GM18511 (cell line): ENCODE results near the gene ADCY10.
A peak's percentile ranks its signal among the peaks of the same experiment; 100 is the strongest.
"Not testable (repeated sequence)": the region's sequence is repeated elsewhere in the genome, so short reads cannot be mapped to it uniquely, and the experiment has no call there.

ENCODE experiments used
- ATAC-seq: cut with Tn5 transposase; IDR thresholded peaks from one replicate; pipeline ENCODE4 v1.9.1; 2021; ENCODE audit warnings: mild to moderate bottlenecking, moderate library complexity; ENCODE audit not compliant: unreplicated experiment

ADCY10 gene

GRCh38 chr1:167926486-167926997 lies 12.6 kb upstream of the ADCY10 start:
- ATAC-seq, result no peak

- no peak for ATAC-seq
Observed at GRCh38 chr1:167924543-167925231, 10.8 kb upstream of the ADCY10 start.

- ATAC-seq, result no peak
Observed at GRCh38 chr1:167924102-167924501, 10.2 kb upstream of the ADCY10 start.

- no peak for ATAC-seq
Observed at GRCh38 chr1:167923324-167924056, 9.6 kb upstream of the ADCY10 start.

GRCh38 chr1:167922611-167923074 lies 8.7 kb upstream of the ADCY10 start:
- ATAC-seq, result no peak

DNA sequence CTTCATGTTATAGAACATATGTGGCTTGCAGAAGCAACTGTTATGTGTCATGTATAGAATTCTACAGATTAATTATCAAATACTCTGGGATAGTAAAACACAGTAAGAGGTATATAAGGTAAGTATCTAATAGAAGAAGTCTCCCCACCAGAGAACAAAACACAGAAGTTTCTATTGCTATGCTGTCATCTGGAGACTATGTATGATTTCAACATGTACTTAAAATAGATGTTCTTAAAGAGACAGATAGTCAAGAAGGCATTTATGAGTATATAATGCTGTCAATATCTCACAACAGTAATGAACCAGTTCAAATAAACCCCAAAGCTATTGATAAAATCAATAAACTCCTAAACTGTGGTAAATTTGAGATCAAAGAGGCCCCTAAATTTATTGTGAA lies 8.1 kb upstream of the ADCY10 start:
- peak; percentile 75 for ATAC-seq

DNA sequence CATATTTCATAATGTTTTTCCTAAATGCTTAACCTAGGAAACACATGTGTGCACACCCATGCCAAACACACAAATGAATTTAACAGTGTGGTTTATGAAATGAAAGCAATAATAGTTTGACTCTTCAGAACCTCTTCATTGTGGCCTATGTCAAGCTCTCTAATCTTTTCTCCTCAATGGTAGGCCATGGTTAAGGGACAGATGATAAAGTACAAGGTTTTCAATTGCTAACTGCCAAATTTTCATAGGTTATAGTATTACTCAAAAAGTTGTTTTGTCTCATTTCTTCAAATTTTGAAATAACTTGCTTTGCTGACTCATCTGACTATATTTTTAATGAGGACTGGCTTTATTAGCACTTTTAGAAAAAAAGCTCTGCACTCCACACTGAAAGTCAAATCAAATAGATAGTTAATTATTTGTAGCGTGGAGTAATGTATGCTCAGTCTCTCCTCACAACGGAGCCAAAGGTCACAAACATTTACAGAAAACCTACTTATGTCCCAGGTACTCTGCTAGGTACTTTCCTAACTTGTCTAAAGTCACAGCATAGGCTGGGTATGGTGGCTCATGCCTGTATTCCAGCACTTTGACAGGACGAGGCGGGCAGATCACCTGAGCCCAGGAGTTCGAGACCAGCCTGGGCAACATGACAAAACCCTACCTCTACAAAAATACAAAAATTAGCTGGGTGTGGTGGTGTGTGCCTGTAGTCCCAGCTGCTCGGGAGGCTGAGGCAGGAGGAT lies 3.0 kb upstream of the ADCY10 start:
- no peak for ATAC-seq

DNA sequence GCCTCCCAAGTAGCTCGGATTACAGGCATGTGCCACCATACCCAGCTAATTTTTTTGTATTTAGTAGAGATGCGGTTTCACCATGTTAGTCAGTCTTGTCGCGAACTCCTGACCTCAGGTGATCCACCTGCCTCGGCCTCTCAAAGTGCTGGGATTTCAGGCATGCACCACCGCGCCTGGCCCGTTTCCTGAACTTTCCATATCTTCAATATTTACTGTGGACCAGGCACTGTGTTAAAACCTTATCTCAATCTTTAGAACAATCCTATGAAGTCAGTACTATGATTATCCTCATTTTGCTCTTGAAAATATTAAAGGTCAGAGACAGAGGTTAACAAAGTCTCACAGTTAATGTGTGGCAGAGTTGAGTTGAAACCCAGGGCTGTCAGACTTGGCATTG lies 1.6 kb upstream of the ADCY10 start:
- no peak for ATAC-seq

GRCh38 chr1:167912294-167912693 lies 1.6 kb downstream of the ADCY10 start:
- no peak for ATAC-seq

GRCh38 chr1:167911413-167911812 lies 2.5 kb downstream of the ADCY10 start:
- ATAC-seq, result no peak

- no peak for ATAC-seq
Observed at GRCh38 chr1:167910530-167910929, 3.4 kb downstream of the ADCY10 start.

DNA sequence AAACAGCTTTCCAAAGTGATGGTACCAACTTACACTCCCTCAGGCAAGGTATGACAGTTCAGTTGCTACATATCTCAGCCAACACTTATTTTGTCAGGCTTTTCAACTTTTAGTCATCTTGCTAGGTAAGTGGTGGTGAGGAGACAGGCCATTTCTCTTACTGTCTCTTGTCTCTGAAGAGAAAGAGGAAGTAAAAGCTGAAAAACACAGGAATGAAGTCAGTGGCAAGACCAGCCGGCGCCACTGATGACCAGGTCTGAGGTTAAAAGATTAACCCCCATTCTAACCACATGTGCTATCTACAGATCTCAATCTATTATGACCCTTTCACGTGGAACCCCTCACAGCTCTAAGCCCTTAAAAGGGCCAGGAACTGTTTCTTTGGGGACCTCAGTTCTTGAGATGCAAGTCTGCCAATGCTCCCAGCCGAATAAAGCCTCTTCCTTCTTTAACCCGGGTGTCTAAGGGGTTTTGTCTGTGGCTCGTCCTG lies 4.2 kb downstream of the ADCY10 start:
- ATAC-seq, result no peak

DNA sequence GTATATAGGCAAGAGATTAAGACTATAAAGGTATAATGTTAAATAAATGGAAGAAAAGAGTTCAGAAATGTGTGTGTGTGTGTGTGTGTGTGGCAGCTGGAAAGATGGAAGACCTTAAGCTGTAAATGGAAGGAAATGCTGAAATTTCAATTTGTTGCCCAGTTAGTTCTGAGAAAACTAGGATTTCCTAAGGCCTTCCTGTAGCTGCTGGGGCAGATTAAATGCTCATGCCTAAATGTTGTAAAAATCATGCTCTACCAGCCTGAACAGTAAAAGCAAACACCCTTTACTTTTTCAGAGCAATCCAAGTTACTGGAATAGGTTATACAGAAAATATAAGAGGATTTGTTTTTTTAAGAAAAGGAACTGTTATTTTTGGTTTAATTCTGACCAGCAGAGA lies 8.3 kb downstream of the ADCY10 start:
- ATAC-seq, result no peak

DNA sequence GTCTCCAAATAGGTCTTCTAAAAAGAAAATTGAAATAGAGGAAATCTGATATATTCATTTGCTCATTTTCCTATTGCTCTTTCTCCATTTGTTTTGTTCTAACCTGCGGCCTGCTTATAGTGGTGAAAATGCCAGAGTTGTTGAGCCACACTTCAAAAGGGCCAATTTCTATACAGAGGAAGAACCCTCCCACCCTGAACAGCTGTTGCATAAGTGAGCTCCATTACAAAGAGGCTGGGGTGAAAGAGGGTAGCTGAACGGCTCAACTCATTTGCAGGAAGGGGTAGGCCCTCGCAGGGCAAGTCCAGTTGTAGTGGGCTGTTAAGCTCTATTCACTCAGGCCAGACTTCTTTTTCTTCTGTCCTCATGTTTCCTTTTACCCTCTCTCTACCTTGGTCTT lies 8.8 kb downstream of the ADCY10 start:
- no peak for ATAC-seq

- ATAC-seq, result no peak
Observed at GRCh38 chr1:167904652-167905130, 9.2 kb downstream of the ADCY10 start.

- no peak for ATAC-seq
Observed at GRCh38 chr1:167900907-167901306, 13.0 kb downstream of the ADCY10 start.

DNA sequence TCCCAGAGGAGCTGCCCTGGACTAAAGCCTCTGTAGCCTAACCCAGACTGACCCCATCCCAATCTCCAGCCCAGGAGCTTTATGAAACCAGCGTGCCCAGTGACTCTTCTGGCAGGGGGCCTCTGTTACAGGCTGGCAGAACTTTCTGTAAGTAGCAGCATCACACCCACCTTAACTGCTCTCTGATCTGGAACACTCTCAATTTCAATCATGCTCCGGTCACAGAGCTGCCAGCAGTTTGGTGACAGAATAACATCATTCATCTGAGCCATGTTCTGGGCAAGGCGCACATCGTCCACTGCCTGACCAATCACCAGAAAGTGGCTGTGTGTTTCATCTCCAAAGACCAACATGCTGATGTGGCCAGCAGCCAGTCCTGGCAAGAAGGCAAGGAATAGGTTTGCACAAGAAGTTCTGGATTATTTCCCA lies 14.7 kb downstream of the ADCY10 start:
- ATAC-seq, result peak; percentile 97

DNA sequence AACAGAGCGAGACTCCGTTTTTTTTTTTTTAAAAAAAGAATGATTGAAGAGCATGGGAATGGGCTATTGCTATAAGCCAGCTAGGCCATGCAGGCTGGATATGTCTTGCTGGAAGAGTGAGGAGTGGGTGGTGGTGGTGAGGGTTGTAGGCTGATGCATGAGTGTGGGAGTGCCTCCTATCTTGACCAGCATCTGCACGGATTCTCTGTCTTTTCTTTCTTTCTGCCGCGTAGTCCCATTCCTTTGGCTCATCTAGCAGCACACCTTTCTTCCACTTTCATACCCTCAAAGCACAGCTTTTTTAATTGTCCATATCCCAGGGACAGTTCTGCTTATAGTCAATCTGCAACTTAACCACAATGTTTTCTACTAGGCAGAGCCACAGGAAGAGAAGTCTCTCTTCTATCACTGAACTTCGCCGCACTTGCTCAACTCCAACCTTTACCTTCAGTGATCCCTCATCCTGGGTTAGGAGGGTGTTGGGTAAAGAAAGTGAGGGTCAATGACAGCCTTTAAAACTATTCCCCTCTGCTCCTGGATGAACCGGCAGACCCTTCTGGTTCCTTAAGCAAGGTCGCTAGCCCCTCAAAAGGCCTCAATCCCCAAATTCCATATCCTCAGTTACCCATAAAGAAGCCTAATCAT lies 15.2 kb downstream of the ADCY10 start:
- ATAC-seq, result peak; percentile 27

DNA sequence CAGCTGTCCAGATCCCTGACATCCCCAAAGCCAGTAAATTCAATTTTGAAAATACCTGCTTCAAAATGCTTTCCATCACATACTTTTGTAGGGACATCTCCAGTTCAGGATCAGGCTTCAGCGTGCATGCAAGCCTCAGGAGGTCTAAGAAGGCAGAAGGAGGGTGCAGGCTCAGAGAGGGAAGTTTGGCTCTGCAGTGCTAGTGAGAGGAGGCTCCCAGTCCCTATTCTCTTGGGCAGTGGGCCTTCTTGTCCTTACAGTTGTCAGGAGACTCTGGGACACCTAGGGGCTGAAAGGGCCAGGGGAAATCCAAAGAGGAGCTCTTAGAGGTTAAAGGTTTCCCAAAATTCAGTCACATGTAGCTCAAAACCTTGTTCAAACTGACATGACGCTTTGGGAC lies 20.1 kb downstream of the ADCY10 start:
- no peak for ATAC-seq

- ATAC-seq, result no peak
Observed at GRCh38 chr1:167890400-167890799, 23.5 kb downstream of the ADCY10 start.

GRCh38 chr1:167887187-167887586 lies 26.7 kb downstream of the ADCY10 start:
- ATAC-seq, result not testable (repeated sequence)
